Esophagus squamous epithelium (tissue), 4 donors: ENCODE data around the gene TMEM175.

Experiments
- CTCF ChIP-seq, 6 experiments: fragments of 450-650 bp in 4 of 6; fragments of 200-600 bp in 2 of 6; sonication (generic) in 2 of 6; IDR thresholded peaks; one replicate each; pipeline ENCODE4 v1.5.1; 2016 to 2019; ENCODE audit warnings: antibody characterized with exemption in 6 of 6, mild to moderate bottlenecking in 4 of 6, moderate library complexity in 4 of 6
- POLR2A ChIP-seq, 4 donors: fragments of 450-650 bp; IDR thresholded peaks; one replicate each; pipeline ENCODE4 v1.6.1; 2017; ENCODE audit warnings: antibody characterized with exemption in 4 of 4, mild to moderate bottlenecking in 4 of 4, moderate library complexity in 3 of 4

GRCh38 chr4:1001561-1002130 lies 69.4 kb downstream of the TMEM175 start:
- TF ChIP-seq POLR2A (IDR thresholded peaks at IDR 0.05) (no peak), CTCF (IDR thresholded peaks at IDR 0.05) (no peak)
